Stimulated activated CD8-positive, alpha-beta memory T cell treated with anti-CD3 and anti-CD28 coated beads, Interleukin-15, amount 100 ng/mL, for 1 hour (primary cell): Measurements from ENCODE around the gene SEC22C.
"Not testable (repeated sequence)": the region's sequence is repeated elsewhere in the genome, so short reads cannot be mapped to it uniquely, and the experiment has no call there.

ENCODE experiments used
- DNase-seq: peaks from one replicate; pipeline ENCODE4 v3.0.0-alpha.2; 2020; ENCODE audit warnings: low read depth

Gene SEC22C

DNA sequence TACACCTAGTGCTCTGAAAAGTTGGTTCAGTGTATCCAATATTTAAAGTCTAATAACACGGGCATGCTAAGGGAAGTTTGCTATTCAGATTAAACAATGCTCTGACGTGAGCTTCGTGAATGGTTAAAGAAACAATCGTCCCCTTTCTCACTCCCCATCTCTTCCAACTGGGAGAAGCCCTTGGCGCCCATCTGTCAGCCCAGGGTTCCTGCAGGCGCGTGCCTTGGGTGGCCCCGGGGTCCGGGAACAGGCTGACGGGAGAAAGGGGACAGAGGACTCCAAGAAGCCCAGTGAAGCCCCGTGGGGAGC is 413 bp downstream of the SEC22C start:
- no peak for DNase-seq

- DNase-seq, result not testable (repeated sequence)
These were observed 2.4 kb downstream of the SEC22C start for GRCh38 chr3:42579346-42579745.

DNA sequence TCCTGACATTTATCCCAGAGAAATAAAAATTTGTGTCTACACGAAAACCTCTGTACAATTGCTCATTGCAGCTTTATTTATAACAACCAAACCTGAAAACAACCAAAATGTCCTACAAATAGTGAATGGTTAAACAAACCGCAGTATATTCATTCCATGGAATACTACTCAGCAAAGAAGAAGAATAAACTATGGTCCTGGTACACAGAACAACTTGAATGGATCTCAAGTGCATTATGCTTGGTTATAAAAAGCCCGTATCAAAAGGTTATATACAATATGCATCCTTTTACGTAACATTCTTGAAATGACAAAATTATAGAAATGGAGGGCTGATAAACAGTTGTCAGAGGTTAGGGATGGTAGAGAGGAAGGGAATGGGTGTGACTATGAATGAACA is 3.7 kb downstream of the SEC22C start:
- no peak for DNase-seq

DNA sequence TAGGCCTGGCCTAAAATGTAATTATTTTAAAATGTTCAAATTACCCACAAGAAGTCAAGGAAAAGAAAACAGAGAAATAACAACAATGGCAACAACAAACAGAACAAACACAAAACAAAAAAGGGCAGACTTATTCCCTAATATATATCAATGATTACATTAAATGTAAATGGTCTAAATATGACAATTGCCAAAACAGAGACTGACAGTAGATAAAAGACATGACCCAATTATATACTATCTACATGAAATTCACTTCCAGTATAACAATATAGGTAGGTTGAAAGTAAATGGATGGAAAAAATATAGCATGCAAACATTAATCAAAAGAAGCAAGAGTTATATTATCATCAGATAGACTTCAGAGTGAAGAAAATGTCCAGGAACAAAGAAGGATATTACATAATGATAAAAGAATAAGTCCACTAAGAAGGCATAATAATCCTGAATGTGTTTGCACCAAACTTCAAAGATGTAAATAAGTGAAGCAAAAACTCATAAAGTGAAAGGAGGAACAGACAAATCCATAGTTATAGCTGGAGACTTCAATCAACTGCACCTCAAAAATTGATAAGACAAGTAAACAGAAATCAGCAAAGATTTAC is 6.5 kb downstream of the SEC22C start:
- no peak for DNase-seq

GRCh38 chr3:42572278-42572677 is 9.5 kb downstream of the SEC22C start:
- no peak for DNase-seq

- no peak for DNase-seq
These were observed 12.1 kb downstream of the SEC22C start for GRCh38 chr3:42569593-42570142.

DNA sequence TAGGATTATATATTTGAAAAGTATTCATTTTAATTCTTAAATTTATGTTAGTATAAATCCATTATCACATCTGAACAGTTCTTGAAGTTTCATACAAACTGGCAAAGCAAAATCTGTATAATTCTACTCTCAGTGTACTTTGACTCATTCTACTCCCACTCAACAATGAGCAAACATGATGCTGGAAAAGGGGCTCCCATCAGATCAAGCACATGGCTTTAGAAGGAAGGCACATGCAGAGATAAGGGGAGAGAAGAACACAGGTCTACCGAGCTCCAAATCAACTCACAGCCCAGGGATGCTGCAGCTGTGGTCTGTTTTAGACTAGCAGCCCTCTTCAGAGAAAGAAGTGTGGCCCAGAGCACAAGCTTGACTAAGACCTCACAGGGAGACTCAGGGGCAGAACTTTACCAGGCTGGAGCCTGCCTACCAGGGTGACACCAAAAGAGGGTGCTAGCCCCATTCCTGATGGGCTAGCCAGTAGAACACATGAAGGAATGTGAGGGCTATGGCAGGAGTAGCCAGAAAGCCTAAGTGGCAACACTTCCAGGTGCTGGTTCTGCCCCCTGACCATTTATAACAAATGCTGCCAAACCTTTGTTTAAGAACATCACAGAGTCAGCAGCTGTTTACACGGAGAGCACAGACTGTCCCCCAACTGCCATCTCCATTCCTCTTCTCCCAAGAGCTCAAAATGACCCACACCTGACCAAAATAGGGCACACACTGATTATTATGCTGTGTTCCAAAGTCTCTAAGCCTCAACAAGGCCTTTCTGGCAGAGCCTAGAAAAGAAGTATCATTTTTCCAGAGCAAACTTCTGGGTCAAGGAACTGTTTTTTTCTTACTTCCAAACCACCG is 19.5 kb downstream of the SEC22C start:
- DNase-seq, result no peak

- no peak for DNase-seq
These were observed 23.9 kb downstream of the SEC22C start for GRCh38 chr3:42557854-42558253.

GRCh38 chr3:42556817-42557216 is 24.9 kb downstream of the SEC22C start:
- DNase-seq, result not testable (repeated sequence)

DNA sequence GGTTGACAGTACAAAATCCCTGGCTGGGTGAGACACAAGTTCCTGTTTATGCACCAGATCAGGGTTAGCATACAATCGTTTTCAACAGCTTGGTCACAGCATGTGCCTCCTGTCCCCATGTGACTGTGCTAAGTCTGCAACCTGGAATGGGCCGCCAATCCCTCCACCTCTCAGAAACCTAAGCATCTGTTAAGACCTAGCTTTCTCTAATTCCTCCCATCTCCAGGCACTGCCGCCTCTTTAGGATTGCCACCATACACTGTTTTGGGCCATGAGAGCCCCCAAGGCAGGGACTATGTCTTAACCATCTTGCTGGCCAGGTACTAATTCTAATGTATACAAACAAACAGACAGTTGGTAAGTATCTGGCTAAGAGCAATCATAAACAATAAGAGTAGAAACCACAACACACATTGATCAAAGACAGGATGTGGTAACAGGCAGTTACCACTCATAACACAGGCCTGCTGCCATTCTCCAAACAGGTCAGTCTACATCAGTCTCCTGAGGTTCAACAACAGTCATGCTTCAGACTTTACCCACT is 25.6 kb downstream of the SEC22C start:
- DNase-seq, result no peak

- DNase-seq, result no peak
These were observed 28.9 kb downstream of the SEC22C start for GRCh38 chr3:42552830-42553229.

- no peak for DNase-seq
These were observed 31.5 kb downstream of the SEC22C start for GRCh38 chr3:42550250-42550649.

DNA sequence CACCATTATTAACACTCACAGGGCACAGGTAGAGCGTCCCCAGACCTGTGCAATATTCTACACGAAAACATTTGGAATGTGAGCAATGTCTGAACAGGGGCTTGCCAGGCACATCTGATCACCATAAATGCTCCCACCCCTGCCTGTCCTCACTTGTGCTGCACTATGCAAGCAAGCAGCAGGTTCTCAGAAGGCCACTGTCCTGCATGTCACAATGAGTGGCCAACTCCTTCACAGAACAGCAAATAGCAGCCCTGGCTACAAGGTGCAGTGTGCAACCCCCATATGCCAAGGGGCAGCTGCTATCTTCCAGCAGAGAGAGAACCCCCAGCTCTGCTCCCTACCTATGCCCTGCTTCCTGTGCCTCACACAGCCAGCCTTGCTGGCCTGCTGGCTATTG is 32.6 kb downstream of the SEC22C start:
- no peak for DNase-seq

- peak; percentile 47 for DNase-seq
These were observed 34.3 kb downstream of the SEC22C start for GRCh38 chr3:42547401-42547945.

DNA sequence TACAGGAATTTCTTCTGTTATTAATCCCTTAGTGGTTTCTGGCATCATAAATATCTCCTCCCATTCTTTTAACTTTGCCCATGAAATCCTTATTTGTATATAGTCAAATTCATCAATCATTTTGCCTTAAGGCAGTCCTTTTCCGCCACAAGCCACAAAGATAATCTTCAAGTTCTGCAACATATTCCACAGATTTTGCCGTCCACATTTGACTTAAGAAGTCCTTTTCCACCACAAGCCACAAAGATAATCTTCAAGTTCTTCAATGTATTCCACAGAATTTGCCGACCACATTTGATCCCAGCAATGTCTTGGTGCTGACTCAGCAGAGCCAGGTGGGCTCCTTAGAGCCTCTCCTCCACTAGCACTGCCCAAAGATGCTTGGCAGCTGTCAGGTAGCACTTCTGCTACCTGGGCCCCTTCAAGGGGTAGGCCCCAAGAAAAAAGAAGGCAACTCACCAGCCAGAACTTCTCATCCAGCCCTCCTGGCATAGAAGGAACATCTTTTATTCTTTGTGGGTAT is 35.0 kb downstream of the SEC22C start:
- DNase-seq, result no peak

DNA sequence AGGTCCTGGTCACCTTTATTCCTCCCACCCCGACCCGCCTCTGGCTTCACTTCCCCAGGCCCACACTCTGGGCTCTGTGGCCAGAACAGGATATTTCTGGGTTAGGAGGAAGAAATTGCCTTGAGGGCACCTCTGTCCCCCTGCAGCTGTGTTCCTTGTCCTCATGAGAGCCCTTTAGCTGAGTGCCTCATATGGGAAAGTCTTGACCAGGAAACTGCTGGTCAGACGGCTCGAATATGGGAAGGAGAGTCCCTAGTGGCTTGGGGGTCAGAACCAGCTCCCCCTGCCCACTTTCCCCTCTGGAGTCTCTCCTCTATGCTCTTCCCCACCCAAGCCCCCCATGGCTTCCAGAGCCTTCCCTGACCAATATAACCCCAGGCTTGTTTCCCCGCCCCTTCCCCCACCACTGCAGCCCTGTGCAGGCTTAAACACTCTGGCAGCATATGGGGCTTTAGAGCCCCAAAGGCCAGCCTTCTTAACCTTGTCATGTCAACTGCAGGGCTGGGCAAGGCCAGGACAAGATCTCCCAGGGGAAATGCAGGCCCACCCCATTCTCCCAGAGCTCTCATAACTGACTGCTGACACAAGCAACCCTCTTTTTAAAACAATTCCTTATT is 36.4 kb downstream of the SEC22C start:
- no peak for DNase-seq

DNA sequence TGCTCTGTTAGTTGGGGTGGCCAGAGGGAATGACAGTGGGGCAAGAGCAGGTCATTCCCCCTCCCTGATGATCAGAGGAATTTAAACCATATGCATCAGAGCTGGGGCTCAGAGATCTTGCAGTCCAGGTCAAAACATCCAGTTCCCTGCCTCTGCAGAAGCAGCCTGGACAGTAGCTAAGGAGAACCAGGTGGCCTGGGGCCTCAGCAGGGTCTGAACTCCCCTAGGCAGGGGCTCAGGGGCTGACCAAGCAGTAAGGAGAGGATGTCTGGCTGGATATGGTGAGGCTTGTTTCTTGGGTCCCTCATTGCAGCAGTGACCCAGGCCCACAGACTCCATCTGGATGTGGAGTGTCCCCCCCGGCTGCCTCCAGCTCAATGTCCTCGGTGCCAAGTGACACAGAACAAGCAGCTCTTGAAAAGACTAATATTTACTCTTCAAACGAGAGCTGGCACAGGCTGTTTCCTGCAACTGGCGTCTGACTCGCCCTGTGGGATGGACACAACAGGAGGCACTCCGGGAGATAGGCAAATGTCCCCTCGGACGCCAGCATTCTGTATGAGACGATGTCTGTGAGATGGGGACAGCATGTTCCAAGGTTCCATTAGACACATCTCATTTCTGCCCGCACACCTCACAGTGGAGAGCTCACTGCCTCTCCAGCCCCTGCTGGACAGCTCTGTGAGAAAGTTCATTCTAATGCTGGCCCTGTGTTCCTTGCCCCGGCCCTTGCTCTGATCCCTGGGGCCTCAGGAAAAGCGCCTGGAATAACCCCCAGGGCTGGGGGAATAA is 37.1 kb downstream of the SEC22C start:
- DNase-seq, result no peak

- DNase-seq, result no peak
These were observed 40.7 kb downstream of the SEC22C start for GRCh38 chr3:42541079-42541478.

DNA sequence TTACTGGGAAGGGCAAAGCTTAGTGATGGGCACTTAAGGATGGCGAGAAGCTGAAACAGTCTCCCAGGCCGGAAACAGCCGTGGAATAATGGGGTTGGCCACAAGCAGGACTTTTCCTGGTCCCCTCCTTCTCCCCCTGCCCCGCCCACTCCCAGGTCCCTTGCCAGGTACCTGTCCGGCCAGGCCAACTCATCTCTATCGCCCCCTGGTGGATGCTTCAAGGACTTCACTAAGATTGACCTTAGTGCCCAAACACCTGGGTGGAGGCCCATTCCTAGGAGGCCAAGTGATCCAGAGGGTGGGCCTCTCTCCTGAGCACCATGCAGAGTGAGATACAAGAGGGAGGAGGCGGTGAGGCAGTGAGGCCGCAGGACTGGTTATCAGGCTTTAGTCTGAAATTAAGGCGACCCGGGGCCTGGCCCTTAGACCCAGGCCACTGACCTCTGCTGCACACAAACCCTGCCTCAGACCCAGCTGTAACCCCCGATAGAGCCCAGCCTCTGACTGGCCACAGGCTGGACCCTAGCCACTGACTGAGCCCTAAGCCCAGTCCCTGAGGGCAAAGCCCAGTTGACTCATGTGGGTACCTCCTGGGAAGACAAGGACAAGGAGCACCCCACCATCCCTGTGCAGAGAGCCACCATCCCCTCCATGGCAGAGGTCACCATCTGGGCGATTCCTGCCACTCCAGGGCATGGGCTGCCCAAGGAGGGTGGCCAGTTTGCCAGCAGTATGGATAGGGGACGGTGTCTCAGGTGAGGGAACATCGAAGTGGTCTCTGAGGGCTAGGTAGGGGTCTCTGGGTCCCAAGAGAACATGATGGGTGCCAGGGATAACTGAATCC is 41.7 kb downstream of the SEC22C start:
- peak; percentile 49 for DNase-seq

DNA sequence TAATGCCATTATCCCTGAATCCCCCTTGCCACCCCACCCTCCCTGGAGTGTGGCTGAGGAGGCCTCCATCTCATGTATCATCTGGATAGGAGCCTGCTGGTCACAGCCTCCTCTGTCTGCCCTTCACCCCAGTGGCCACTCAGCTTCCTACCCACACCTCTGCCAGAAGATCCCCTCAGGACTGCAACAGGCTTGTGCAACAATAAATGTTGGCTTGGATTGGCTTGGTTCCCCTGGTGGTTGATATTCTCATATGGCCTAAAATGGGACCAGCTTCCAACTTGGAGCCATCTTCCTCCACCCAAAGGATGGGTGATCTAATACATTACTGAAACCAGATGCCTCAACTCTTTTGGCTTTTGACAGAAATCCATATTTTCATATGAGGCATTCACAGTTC is 44.4 kb downstream of the SEC22C start:
- DNase-seq, result no peak
